Activated T-cell treated with anti-CD3 and anti-CD28 coated beads, Interleukin-2, amount 50 U/mL, for 1 hour (primary cell): ENCODE results near the gene MACROD2.

ENCODE experiments used
- DNase-seq: peaks from one replicate; pipeline ENCODE4 v3.0.0-alpha.2; 2020

The MACROD2 gene

DNA sequence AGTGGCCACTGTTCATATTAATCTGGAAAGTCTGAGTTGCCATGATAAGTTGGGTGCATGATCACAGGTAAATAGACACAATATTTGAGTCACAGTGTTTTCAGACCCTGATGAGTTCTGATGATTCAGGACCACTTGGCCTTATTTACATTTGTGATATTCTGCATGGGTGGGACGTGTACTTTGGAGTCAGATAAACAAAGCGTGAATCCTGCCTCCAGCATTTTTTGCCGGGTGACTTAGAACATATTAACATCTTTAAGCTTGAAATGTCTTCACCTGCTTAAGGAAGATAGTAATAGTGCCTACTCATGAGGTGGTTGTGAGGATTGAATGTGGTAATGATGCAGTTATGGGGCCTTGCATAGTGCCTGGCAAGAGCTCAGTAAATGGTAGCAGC is 1582.8 kb downstream of the MACROD2 start:
- DNase-seq = no peak

DNA sequence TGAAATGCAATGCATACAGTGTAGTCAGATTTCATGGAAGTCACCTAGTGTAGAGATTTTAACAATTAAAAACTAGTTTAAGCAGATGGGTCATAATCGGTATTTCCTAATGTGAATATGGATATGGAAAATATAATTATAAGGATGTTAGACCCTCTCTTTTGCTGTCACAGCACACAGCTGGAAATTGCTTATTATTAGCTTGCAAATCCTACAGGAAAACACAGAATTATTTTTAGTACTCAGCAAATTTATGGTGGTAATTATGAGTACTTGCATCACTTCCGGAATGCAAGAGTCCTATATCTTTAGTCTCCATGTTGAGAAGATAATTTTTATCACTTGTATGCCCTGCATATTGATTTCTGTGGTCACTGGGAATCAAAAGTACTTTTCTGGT is 1584.4 kb downstream of the MACROD2 start:
- no peak for DNase-seq

DNA sequence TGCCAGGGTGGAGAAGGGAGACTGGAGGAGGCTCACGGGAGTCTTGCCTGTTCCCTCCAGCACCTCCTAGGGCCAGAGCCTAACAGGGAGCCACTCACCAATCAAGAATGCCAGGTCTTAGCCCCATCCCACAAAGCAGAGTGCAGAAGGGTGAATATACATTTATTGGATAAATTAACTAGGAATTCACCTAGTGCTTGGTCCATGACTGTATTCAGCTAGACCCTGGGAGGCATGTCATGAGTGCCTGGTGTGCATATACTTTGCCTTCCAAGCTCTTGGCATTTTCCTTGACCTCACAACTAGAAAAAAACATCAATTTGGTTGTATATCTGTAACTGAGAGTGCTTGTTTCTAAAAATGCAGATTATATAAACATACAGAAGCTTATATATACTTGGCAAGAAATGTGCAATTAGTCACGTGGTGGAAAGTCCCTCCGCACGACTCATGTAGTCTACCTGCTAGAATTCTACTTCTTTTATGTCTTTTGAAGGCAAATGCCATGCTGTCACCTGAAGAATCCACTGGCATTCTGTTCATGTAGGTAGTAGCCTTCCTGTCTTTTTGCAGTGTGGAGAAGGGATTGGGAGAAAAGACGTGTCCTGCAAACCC is 1586.9 kb downstream of the MACROD2 start:
- no peak for DNase-seq

DNA sequence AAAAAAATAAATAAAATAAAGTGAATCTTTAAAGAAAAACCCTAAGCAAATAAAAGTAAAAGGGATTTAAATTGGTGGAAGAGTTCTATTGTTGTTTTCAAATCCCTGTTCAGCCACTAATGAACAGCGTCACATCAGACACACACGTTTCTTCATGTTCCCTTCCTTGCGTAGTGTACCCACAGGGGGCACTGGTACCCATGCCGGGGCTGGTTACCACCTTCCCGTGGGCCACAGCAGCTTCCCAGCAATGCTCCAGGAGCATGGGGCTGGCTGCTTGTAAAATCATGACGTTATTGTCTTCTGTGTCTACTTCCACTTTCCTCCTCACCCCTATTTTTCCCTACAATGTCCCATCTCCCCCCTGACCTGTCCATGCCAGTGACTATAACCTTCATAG is 1589.2 kb downstream of the MACROD2 start:
- DNase-seq = no peak

DNA sequence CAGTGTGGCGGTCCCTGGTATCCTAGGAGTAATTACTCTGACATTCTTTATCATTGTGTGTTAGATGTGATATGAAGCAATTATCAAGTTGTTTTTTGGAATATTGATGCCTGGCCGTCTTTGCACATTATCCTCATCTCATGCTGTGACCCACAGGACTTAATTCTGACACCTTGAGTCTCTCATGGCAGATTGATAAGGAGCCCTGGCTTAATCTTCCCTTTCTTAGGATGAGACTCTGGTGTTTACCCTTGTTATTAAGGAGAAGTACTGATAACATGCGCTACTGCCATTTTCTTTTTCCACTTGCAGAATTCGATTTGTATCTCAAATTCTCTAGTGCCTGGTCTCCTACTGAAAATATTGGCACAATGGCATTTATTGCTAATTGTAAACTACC is 1597.8 kb downstream of the MACROD2 start:
- DNase-seq = no peak

DNA sequence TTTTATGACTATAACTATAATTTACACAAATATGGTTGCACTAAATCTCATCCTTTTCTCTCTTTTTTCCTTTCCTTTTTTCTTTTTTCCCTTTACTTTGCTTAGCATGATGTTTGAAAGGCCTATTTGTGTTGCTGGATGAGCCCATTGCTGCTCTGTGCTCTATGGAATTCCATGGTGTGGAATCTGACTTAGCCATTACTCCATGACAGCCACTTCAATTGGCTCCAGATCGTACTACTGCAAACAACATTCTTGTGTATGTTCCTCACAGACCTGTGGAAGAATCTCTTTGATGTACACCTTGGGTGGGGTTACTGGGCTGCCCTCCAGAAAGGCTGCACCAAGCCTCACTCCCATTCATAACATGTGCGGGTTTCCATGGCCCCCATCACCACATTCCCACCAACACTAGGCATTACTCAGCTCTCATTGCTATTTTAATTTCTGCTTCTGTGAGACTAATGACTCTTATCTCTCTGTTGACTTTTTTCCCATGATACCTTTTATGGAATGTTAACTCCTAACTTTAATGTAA is 1598.9 kb downstream of the MACROD2 start:
- DNase-seq = no peak

DNA sequence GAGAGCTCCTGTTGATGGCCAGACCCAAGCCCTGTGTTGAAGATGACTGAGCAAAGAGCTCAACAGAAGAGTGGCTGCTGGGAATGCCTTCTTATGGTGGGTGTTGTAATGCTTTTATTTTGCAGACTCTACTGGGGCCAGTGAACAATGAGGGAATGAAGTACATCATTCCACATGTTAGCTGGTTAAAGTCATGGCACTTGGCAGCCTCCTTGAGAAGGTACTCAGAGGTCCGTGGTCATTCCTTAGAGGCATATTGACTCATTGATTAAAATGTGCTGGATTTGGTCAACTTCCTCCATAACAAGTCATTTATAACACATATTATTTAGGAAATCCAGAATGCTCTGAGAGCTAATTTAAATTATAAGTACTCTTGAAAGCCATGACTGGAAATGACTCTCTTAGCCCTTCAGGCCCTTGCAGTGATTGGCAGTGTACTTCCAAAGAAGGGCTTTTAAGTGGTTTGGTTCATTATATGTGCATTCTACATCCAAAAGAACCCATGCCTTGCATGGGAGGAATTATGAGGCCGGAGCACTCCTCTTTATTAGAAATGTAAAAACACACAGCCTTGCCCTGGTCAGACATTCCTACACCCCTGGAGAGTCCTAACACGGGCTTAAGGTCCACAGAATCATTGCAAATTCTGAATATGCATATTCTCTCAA is 1601.0 kb downstream of the MACROD2 start:
- no peak for DNase-seq

DNA sequence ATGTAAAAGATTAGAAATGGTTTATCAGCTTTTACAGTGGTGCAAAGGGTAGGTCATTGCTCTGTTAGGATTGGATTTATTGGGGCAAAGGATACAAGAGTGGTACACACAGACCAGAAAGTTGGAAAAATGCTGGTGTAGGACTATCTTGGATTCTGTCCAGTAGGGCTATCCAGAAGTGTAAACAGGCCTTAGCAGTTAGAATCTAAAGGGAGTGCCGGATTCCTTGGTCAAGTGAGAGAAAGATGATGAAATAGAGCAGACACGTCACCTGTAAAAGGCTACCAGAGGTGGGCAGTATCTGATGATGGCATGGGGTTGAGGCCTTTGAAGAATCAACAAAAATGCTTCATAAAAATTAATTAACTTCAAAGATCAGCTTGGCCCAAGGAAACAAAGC is 1602.0 kb downstream of the MACROD2 start:
- no peak for DNase-seq

DNA sequence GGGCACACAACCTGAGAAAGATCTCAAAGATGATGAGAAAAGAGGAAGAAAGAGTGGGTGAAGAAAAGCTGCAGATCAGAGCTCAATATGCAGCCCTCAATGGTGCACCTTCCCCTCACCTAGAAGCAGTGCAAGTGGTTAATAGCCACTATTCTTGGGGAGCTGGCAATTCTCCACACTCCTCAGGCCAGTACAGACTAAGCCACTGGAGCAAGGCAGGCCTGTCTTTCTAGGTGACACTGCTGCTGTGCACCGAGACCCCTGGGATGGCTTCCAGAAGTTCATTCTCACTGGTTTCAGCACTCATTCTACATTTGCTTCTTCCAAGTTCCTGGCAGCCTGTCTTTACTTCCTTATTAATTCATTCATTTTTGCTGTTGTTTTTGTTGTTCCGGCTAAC is 1604.6 kb downstream of the MACROD2 start:
- DNase-seq = no peak

DNA sequence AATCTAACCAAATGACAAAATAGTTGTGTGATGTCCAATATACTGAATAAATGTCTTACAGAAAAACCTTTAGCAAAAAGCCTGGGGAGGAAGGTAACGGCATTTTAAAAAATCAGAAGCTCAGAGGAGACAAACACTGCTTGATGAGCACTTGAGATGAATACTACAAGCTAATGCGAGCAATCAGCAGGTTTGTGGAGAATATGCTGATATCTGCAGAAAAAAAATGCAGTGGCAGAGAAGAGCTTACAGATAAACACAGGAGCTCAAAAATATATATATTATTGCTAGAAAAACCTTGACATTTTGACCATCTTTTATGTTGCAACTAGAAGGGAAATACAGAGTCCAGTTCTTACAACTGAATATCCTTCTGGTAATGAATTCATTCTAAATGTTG is 1605.2 kb downstream of the MACROD2 start:
- DNase-seq = no peak

DNA sequence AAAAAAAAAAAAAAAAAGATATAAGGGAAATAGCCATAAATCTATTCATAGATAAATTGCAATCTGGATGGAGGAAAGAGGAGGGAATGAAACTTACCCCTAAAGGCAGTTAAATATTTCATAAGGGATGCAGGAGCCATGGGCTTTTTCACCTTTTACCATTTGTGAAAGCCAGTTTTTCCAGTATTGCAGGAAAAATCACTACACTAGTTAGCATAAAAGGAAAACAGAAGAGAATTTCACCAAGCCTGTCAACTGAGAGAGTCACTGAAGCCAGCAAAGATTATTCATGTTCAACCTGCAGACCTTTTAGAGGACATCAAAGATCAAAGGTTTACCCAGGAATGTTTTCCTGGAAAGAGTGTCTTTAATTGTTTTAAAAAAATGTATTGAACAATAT is 1608.2 kb downstream of the MACROD2 start:
- no peak for DNase-seq

DNA sequence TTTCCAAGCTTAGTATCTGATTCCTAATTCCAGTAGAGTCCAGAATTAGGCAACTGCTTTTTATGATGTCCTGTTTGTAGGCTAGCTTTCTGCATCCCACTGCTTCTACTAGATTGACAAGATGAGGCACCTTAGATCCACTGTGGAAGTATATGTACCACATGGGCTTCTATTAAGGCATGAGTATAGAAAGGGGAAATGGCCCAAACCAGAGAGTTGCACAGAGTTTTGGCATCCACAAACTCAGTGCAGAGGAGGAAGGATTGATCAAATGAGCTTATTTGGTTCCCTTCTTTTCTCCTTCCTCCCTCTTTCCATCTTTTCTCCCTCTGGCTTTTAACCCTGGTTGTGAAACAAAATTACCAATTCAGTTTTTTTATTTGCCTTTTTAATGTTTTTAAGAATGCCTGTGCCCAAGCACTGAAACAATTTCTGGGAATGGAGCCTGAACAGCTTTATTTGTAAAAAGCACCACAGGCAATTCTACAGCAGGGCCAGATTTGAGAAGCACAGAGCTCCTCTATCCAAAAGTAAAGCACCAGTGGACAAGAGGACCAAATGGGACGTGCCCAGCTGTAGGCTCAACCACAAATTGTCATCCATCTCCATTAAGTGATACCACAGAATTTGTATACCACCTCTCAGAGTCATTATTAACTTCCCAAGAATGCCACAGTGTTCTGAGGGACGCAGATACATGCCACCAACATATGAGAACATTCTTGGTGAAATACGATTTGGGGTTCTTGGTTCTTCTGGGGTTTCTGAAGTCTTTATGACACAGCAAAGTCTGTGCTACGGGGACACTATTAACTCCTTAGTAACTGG is 1608.9 kb downstream of the MACROD2 start:
- DNase-seq = no peak

DNA sequence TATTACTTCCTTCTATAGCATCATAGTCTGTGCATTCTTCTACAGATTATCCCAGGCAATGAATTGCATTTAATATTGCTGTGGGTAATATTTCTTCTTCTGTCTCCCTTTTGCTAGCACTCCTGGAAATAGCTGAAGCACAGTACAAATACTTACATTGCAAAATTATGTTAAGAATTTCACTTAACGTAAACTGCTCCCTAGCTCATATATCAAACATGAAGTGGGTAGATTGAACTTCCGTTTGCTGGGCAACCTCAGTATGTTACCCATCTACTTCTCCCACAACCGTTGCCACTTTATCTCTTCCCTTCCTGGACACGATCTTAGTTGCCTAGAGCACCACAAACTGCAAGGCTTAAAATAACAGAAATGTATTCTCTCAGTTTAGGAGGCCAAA is 1614.6 kb downstream of the MACROD2 start:
- DNase-seq = no peak

DNA sequence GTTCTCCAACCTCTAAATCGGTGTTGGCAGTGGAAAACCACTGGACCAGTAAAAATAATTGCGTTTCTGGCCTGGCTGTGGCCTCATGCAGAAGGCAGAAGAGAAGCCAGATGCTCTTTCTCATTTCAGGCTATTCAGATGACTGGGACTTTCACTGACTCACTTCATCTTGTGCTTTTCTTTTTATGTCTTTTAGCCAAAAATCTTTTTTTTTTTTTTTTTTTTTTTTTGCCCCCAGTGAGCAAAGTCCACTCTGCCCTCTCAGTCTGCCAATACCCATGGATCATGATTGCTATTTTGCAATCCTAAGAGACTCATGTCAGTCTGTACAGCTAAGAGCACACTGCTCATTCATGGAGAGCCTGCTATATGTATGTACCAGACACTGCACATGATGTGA is 1615.5 kb downstream of the MACROD2 start:
- no peak for DNase-seq

DNA sequence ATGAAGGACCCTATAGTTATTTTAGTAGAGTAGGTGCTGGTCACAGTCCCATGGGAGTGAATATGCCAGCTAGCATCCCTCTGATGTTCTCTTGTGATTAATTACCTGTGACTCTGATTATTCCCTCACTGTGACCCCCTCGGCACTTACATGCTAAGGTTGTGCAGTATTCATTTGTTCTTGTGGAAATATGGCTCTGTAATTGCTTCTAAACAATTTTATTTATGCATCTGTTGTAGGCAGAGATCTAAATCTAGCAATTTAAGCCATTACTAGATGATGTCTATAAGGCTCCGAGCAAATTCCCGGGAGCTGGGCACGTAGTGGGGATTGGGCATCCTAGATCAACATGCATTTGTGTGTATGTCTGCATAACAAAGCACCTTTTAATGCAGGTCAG is 1616.2 kb downstream of the MACROD2 start:
- DNase-seq = no peak

DNA sequence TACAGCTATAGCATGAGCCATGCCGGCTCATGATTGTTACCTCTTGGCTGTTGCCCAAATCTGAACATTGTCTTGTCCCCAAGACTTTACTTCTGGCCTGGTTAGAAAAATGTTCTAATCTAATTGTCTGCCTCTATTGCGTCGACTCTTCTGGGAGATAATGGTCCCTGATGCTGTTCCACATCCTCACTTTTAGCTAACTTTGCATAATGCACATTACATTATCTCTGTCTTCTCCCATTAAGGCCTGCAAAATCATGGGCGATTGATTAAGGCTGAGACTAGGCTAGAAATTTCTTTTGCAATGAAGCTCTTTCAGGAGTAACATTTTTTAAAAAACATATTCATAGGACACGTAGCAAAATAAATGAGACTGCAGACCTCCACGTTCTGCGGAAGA is 1616.9 kb downstream of the MACROD2 start:
- DNase-seq = no peak

DNA sequence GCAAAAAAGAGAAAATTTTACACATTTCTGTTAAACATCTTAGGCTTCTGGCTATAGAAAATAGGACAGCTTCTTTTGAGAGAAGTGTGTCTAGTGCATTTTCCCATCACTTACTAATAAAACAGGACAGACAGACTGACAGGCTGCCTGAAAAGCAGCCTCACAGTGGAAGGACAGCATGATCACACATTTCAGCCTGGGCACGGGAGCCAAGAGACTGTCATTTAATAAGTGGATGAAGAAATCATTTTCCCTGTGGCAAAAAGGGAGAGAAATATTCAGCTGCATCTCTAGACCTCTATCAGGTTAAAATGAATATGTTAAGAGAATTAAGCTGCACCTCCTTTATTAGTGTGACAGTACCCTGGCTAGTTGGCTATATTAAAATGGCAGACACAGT is 1617.5 kb downstream of the MACROD2 start:
- no peak for DNase-seq

DNA sequence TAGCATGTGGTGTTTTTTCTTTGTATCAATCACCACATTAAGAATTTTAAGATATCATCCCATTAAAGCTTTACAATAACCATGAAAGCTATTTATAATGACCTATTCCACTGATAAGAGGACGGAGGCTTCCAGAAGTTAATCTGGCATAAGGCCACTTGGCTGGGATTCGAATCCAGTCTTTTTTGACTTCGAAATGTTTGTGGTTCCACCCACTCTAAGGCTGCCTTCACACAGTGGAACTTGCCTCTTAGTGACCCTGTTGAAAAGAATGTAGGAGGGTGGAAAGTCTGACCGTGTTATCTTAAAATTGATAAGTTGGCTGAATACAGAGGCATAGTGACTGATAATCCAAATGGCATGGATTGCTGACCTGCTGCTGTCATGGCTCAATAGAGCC is 1618.2 kb downstream of the MACROD2 start:
- DNase-seq = no peak

DNA sequence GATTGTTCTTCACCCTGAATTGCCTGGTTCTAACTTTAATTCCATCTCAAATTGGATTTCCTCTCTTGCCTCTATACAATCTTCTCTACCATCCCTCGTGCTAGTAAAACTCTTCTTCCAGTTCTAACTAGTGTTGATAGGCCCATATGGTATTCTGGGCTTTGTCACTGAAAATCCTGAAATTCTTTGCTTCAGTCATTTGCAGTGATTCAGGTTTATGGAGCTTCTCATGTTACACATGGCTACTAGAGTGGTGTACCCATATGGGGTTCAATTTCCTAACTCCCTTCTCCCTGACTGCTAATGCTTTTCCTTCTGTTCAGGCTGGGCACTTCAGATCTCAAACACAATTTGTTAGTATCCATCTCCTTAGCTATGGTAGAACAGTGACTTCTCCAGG is 1621.3 kb downstream of the MACROD2 start:
- no peak for DNase-seq

DNA sequence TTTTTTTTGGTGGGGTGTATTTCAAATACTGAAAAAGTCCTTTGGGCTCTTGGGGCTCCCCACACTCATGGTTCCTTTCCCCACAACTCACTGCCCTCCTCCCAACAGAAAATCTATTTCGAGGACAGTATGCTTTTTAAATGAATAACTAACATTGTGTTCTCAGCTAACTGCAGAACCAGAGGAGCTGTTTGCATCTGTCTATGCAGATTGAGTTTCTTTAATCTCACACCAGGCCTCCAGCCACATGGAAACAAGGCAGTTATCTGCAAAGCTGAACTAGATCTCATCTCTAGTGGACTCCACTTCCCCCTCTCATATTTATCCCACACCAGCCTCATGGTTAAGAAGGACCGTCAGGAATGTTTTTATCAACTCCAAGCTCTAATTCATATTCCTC is 1622.8 kb downstream of the MACROD2 start:
- DNase-seq = no peak

DNA sequence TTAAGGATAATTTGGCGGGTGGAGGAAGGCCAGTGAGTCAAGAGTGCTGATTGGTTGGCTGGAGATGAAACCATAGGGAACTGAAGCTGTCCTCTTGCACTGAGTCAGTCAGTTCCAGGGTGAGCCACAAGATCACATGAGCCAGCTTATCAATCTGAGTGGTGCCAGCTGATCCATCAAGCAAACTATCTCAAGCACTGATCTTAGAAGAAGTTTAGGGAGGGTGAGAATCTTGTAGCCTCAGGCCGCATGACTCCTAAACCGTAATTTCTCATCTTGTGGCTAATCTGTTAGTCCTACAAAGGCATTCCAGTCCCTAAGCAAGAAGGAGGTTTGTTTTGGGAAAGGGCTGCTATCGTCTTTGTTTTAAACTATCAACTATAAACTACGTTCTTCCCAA is 1623.6 kb downstream of the MACROD2 start:
- no peak for DNase-seq

DNA sequence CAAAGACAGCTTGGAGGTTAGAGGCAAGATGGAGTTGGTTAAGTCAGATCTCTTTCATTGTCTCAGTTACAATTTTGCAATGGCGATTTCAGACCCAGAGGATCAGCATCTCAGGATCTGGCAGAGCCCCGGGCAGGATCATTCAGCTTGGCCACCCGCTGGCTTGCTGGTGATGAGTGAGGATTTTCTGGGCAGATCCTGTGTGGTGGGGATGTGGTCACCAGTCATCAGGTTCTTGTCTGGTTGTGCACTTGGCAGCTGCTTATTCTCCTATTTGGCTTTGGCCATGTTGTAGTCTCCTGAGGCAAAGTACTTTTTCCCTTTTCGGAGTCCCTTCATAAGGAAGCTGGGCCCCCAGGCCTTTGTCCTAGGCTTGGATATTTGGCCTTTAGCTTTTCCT is 1624.0 kb downstream of the MACROD2 start:
- no peak for DNase-seq

DNA sequence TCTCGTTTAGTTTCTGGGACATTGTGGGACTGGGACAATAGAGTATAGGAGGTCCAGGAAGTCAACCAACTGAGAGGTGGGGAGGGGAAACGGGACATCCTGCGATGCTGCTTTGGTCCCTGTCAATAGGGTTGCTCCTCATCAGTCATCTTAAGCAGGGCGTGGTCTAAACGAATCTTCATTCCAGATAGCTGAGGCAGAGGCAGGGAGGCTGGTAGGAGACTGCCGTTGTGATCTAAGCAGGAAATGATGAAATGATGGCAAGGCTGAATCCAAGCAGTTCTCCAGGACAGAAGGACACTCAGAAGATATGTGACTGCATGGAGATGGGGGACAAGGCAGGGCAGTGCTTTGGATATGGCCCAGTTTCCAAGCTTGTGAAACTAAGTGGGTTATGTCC is 1624.5 kb downstream of the MACROD2 start:
- DNase-seq = no peak

DNA sequence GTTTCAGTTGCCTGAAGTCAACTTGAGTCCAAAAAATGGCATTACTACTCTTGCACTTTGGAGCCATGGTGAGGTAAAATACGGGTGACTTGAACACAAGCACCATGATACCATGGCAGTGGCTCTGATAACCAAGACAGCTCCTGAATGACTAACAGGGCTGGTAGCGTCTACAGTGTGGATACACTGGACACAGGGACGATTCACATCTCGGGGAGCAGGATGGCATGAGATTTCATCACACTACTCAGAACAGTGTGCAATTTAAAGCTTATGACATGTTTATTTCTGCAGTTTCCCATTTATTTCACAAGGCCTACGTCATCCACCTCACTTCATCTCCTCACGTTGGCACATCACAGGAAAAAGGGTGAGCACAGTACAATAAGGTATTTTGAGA is 1627.1 kb downstream of the MACROD2 start:
- no peak for DNase-seq
